Gastrocnemius medialis (tissue), 4 donors: ENCODE data around the gene ANKRD13B. TPM values are rescaled to one million over a fixed set of nuclear protein-coding genes. Genes with fewer than 3 reads are reported as not detected.

ENCODE experiments used
- ATAC-seq, 2 donors: fragments of 150-250 bp; one replicate each; pipeline ENCODE4 v1.9.1; 2016
- DNase-seq, 2 donors: peaks; one replicate each; pipeline ENCODE4 v3.0.0-alpha.2; 2019
- H3K27ac ChIP-seq, 4 donors: fragments of 200-600 bp; sonication (generic); 1 replicate in 1 of 4; 2 replicates in 3 of 4; pipeline ENCODE4 v1.5.1; 2016 to 2018; ENCODE audit warnings: mild to moderate bottlenecking in 2 of 4, moderate library complexity in 1 of 4
- H3K27me3 ChIP-seq, 3 donors: fragments of 200-600 bp; sonication (generic) in 2 of 3; 1 replicate in 1 of 3; 2 replicates in 2 of 3; pipeline versions ENCODE4 v1.5.1 to v1.6.0; 2016 to 2019; ENCODE audit warnings: mild to moderate bottlenecking in 1 of 3, moderate library complexity in 1 of 3
- H3K36me3 ChIP-seq, 2 donors: fragments of 200-600 bp; sonication (generic) in 1 of 2; one replicate each; pipeline ENCODE4 v1.5.1; 2017 to 2018
- H3K4me1 ChIP-seq, 2 donors: fragments of 200-600 bp; sonication (generic) in 1 of 2; one replicate each; pipeline ENCODE4 v1.5.1; 2016 to 2017; ENCODE audit warnings: mild to moderate bottlenecking in 2 of 2
- H3K4me3 ChIP-seq, 4 donors: fragments of 200-600 bp; sonication (generic) in 3 of 4; 1 replicate in 1 of 4; 2 replicates in 3 of 4; pipeline ENCODE4 v1.5.1; 2016 to 2019; ENCODE audit warnings: mild to moderate bottlenecking in 2 of 4
- H3K9me3 ChIP-seq, 3 donors: fragments of 200-600 bp; sonication (generic) in 2 of 3; 1 replicate in 1 of 3; 2 replicates in 2 of 3; pipeline ENCODE4 v1.5.1; 2016 to 2019
- POLR2A ChIP-seq, 2 donors: fragments of 450-650 bp; IDR thresholded peaks; one replicate each; pipeline ENCODE4 v1.6.1; 2017; ENCODE audit warnings: antibody characterized with exemption in 2 of 2, mild to moderate bottlenecking in 2 of 2, moderate library complexity in 2 of 2
- in situ Hi-C, 4 donors: fragments of 200-750 bp; cut with MboI; loops; one replicate each; pipeline versions ENCODE4 v1.15.0 to v1.8.0; 2017; ENCODE audit warnings: low sequenced_read_pairs in 4 of 4
- intact Hi-C: fragments of 100-400 bp; cut with DNase I; formaldehyde crosslinking; loops from one replicate; pipeline ENCODE4 v1.15.1; 2023; ENCODE audit warnings: low total_unique reads
- total RNA-seq, 4 donors: library from RNA; depleted of rRNA; stranded (reverse); fragments of >200 nt; gene quantifications; one replicate each; pipeline versions ENCODE4 v1.1.0 to v1.2.3, GENCODE V29; 2016
- TF ChIP-seq, protein P1 (sequence below), 5 experiments: fragments of 450-650 bp in 3 of 5; fragments of 200-600 bp in 2 of 5; sonication (generic) in 2 of 5; IDR thresholded peaks in 4 of 5; conservative IDR thresholded peaks in 1 of 5; 1 replicate in 4 of 5; 2 replicates in 1 of 5; pipeline ENCODE4 v1.5.1; 2016 to 2019; ENCODE audit warnings: antibody characterized with exemption in 5 of 5, mild to moderate bottlenecking in 3 of 5, moderate library complexity in 3 of 5

The ANKRD13B gene
- total RNA-seq, 4 donors from 2014 or later = 8.2 to 11.5 (median 9.2) TPM

DNA sequence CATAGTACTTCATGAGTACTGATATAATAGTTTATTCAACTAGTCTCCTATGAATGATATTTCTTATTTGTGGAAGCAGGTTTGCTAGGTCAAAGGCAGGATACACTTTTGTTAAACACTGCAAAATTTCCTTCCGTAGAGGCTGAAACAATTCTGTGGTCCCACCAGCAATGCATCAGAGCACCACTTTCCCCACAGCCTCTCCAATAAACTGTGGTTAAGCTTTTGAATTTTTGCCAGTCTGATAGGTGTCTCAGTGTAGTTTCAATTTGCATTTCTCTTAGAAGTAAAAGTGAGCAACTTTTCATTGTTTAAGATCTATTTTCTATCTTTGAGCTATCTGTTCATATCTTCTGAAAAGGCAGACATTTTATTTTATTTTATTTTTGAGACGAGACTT lies 66.2 kb downstream of the ANKRD13B start:
- H3K9me3 ChIP-seq = no peaks in the 10 kb centered on the region
- in situ Hi-C loops = no loop called here
- intact Hi-C loops = no loop called here
- no peak overlapping the region for H3K4me3 ChIP-seq
- DNase-seq (no peak), ATAC-seq (no peak)
- H3K27me3 ChIP-seq = no peaks in the 10 kb centered on the region
- no peak for TF ChIP-seq POLR2A (IDR thresholded peaks at IDR 0.05)
- TF ChIP-seq, protein P1, sequence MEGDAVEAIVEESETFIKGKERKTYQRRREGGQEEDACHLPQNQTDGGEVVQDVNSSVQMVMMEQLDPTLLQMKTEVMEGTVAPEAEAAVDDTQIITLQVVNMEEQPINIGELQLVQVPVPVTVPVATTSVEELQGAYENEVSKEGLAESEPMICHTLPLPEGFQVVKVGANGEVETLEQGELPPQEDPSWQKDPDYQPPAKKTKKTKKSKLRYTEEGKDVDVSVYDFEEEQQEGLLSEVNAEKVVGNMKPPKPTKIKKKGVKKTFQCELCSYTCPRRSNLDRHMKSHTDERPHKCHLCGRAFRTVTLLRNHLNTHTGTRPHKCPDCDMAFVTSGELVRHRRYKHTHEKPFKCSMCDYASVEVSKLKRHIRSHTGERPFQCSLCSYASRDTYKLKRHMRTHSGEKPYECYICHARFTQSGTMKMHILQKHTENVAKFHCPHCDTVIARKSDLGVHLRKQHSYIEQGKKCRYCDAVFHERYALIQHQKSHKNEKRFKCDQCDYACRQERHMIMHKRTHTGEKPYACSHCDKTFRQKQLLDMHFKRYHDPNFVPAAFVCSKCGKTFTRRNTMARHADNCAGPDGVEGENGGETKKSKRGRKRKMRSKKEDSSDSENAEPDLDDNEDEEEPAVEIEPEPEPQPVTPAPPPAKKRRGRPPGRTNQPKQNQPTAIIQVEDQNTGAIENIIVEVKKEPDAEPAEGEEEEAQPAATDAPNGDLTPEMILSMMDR (IDR thresholded peaks at IDR 0.05 in 4 of 5, conservative IDR thresholded peaks at IDR 0.05 in 1 of 5) = no peak
- H3K4me1 ChIP-seq = peaks cover 29 to 53% of the 10 kb centered on the region in 2 donors
- H3K36me3 ChIP-seq = peaks cover 0 to 50% of the 10 kb centered on the region in 2 donors
- H3K27ac ChIP-seq = peak overlapping the region; percentile 97 to 100 (median 98)

DNA sequence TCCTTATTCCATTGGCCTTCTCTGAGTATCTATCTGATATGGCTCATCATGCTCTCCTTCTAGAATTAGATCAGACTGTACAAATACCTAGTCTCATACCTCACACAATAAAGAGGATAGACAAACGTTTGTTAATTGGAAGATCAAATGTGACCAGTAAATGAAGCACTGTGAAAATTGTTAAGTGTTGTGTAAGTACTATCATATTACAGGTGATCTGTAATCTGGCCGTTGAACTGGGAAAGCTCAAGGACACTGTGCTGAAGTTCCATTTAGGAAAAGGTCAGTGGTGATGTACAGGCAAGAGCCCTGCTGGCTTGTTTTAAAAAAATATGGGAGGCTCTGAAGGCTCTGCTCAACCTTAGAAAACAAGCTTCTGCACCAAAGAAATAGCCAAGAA lies 68.3 kb downstream of the ANKRD13B start:
- ATAC-seq = peak; percentile 29 to 60
- intact Hi-C loops (no loop called here), in situ Hi-C loops (no loop called here)
- H3K4me3 ChIP-seq = no peak overlapping the region
- DNase-seq = no peak
- TF ChIP-seq, protein P1 (IDR thresholded peaks at IDR 0.05 in 4 of 5, conservative IDR thresholded peaks at IDR 0.05 in 1 of 5) = no peak
- no peak for TF ChIP-seq POLR2A (IDR thresholded peaks at IDR 0.05)
- H3K27ac ChIP-seq = peak overlapping the region; percentile 97 to 100 (median 98)
- peaks cover 50 to 68% of the 10 kb centered on the region in 2 donors for H3K4me1 ChIP-seq
- H3K36me3 ChIP-seq = peaks cover 0 to 47% of the 10 kb centered on the region in 2 donors
- H3K9me3 ChIP-seq = no peaks in the 10 kb centered on the region
- H3K27me3 ChIP-seq = no peaks in the 10 kb centered on the region

DNA sequence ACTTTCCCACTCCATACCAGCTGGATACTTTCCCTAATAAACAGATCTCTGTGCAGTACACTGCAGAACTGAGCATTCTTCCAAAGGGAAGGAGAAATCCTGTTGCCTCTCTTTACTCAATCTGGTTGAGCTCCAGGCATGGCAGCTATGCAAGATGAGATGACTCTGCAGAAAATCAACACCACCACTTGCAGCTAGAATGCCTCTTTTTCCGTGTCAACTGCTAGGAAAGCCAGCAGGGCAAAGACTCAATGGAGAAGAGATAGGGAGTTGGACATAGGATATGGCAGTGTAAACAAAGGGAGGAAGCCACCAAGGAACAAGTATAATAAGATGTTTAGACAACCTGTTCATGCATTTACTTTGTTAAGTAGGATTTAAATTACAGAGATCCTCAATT lies 70.2 kb downstream of the ANKRD13B start:
- peaks cover 0 to 56% of the 10 kb centered on the region in 2 donors for H3K36me3 ChIP-seq
- no peak overlapping the region for H3K4me3 ChIP-seq
- in situ Hi-C loops (no loop called here), intact Hi-C loops (no loop called here)
- no peaks in the 10 kb centered on the region for H3K27me3 ChIP-seq
- H3K27ac ChIP-seq = peak overlapping the region; percentile 97 to 100 (median 98)
- TF ChIP-seq POLR2A (IDR thresholded peaks at IDR 0.05) = no peak
- TF ChIP-seq, protein P1 (IDR thresholded peaks at IDR 0.05 in 4 of 5, conservative IDR thresholded peaks at IDR 0.05 in 1 of 5) = no peak
- H3K9me3 ChIP-seq = no peaks in the 10 kb centered on the region
- ATAC-seq (peak; percentile 75 to 78), DNase-seq (peak; percentile 60 to 78)
- peaks cover 56 to 69% of the 10 kb centered on the region in 2 donors for H3K4me1 ChIP-seq

Other genes with a start within 250 kb of the ANKRD13B start
- gene TAOK1, start 202.8 kb upstream of the ANKRD13B start, total RNA-seq = 10 to 100 TPM; 30.1 to 48.4 (median 35.7) TPM
- gene ABHD15, start 26.1 kb upstream of the ANKRD13B start, total RNA-seq = 1 to 10 TPM; 2.6 to 5.7 (median 5.0) TPM
- gene TP53I13, start 24.4 kb upstream of the ANKRD13B start, total RNA-seq = 10 to 100 TPM; 31.0 to 50.2 (median 32.1) TPM
- 10 to 100 TPM; 30.2 to 62.2 (median 41.1) TPM for gene GIT1, start 3.5 kb upstream of the ANKRD13B start, total RNA-seq
- gene CORO6, start 29.8 kb downstream of the ANKRD13B start, total RNA-seq = 100 to 1,000 TPM; 409 to 694 (median 563) TPM